Hepatocyte (in vitro differentiated cells): ENCODE measurements around the gene GP1BB. TPM values are rescaled to one million over a fixed set of nuclear protein-coding genes. Genes with fewer than 3 reads are reported as not detected.

Experiments used
- DNase-seq: peaks from one replicate; pipeline ENCODE4 v3.0.0-alpha.2; 2016; ENCODE audit warnings: low spot score
- H2AFZ ChIP-seq: fragments of 200-600 bp; sonication (generic); 2 replicates; pipeline ENCODE4 v1.6.0; 2016; ENCODE audit warnings: antibody characterized with exemption, mild to moderate bottlenecking
- H3K27ac ChIP-seq: fragments of 200-600 bp; sonication (generic); 2 replicates; pipeline ENCODE4 v1.5.1; 2016; ENCODE audit warnings: mild to moderate bottlenecking
- H3K27me3 ChIP-seq: fragments of 200-600 bp; sonication (generic); 2 replicates; pipeline ENCODE4 v1.6.1; 2016
- H3K36me3 ChIP-seq: fragments of 200-600 bp; sonication (generic); replicated peaks from 2 replicates; pipeline ENCODE4 v1.5.1; 2016; ENCODE audit warnings: low read depth; ENCODE audit not compliant: insufficient read depth
- H3K4me1 ChIP-seq: fragments of 200-600 bp; sonication (generic); 2 replicates; pipeline ENCODE4 v1.5.1; 2016; ENCODE audit warnings: mild to moderate bottlenecking, moderate library complexity; ENCODE audit not compliant: insufficient read depth
- H3K4me2 ChIP-seq: fragments of 200-600 bp; sonication (generic); 2 replicates; pipeline ENCODE4 v1.6.0; 2016
- H3K4me3 ChIP-seq: fragments of 200-600 bp; sonication (generic); 2 replicates; pipeline ENCODE4 v1.5.1; 2016; ENCODE audit warnings: mild to moderate bottlenecking
- H3K79me2 ChIP-seq: fragments of 200-600 bp; sonication (generic); 2 replicates; pipeline ENCODE4 v1.6.0; 2017; ENCODE audit warnings: mild to moderate bottlenecking
- H3K9me2 ChIP-seq: fragments of 200-600 bp; sonication (generic); replicated peaks from 2 replicates; pipeline ENCODE4 v1.6.0; 2017; ENCODE audit warnings: mild to moderate bottlenecking; ENCODE audit not compliant: insufficient read depth
- H3K9me3 ChIP-seq: fragments of 200-600 bp; sonication (generic); 2 replicates; pipeline ENCODE4 v1.5.1; 2016; ENCODE audit warnings: low read depth, mild to moderate bottlenecking
- H4K20me1 ChIP-seq: fragments of 200-600 bp; sonication (generic); 2 replicates; pipeline ENCODE4 v1.6.0; 2016; ENCODE audit warnings: mild to moderate bottlenecking; ENCODE audit not compliant: insufficient read depth, poor library complexity, severe bottlenecking
- CTCF ChIP-seq: fragments of 200-600 bp; sonication (generic); IDR thresholded peaks from 2 replicates; pipeline ENCODE4 v1.5.1; 2016; ENCODE audit warnings: antibody characterized with exemption, mild to moderate bottlenecking; ENCODE audit not compliant: poor library complexity
- EZH2 ChIP-seq: fragments of 200-600 bp; sonication (generic); IDR thresholded peaks from 2 replicates; pipeline ENCODE4 v1.6.1; 2016; ENCODE audit warnings: antibody characterized with exemption, mild to moderate bottlenecking, borderline replicate concordance
- EZH2phosphoT487 ChIP-seq: fragments of 200-600 bp; sonication (generic); IDR thresholded peaks from one replicate; pipeline ENCODE4 v1.6.1; 2018; ENCODE audit warnings: antibody characterized with exemption, mild to moderate bottlenecking, low read depth, moderate library complexity; ENCODE audit not compliant: unreplicated experiment, severe bottlenecking
- WGBS: methylation state at CpG from one replicate; pipeline ENCODE4 v1.1.6; 2016; ENCODE audit warnings: low lambda C conversion rate; ENCODE audit errors: missing lambda C conversion rate; 5-methylcytosine and 5-hydroxymethylcytosine counted together
- polyA plus RNA-seq: library from polyadenylated mRNA; unstranded; fragments of >200 nt; fragmentation: Nextera tagmentation; extraction: Ambion mirVana; gene quantifications from 2 replicates; pipeline ENCODE4 v1.2.1, GENCODE V29; 2016
- total RNA-seq: library from RNA; depleted of rRNA; stranded (reverse); fragments of >200 nt; gene quantifications from 2 replicates; pipeline ENCODE4 v1.2.3, GENCODE V29; 2014

The GP1BB gene
- total and polyA plus RNA-seq, 2 experiments from 2014 or later: 2.5 to 2.8 TPM

GRCh38 chr22:19749876-19750275 lies 26.5 kb downstream of the GP1BB start:
- H3K9me3 ChIP-seq: no peaks in the 10 kb centered on the region
- 93% methylated on average over 12 of the region's 12 CpGs for WGBS

GRCh38 chr22:19750507-19751490 lies 27.5 kb downstream of the GP1BB start:
- Histone ChIP-seq H3K79me2 (no peaks in the 10 kb centered on the region), H3K9me3 (no peaks in the 10 kb centered on the region), H3K27me3 (peaks cover 46% of the 10 kb centered on the region), H3K27ac (no peak overlapping the region), H3K9me2 (no peaks in the 10 kb centered on the region), H3K36me3 (no peaks in the 10 kb centered on the region), H3K4me3 (no peak overlapping the region), H2AFZ (no peak overlapping the region), H3K4me1 (peaks cover 4% of the 10 kb centered on the region), H3K4me2 (no peak overlapping the region), H4K20me1 (no peaks in the 10 kb centered on the region)
- no peak for TF ChIP-seq EZH2phosphoT487
- TF ChIP-seq EZH2: no peak
- no peak for TF ChIP-seq CTCF
- WGBS: 62% methylated on average over 18 of the region's 27 CpGs
- DNase-seq: no peak

More at GRCh38 chr22:19749876-19750275, 26.5 kb downstream of the GP1BB start:
- Histone ChIP-seq H3K4me1 (peaks cover 4% of the 10 kb centered on the region), H3K9me2 (no peaks in the 10 kb centered on the region), H4K20me1 (no peaks in the 10 kb centered on the region), H3K27me3 (peaks cover 37% of the 10 kb centered on the region), H3K4me3 (no peak overlapping the region), H3K36me3 (no peaks in the 10 kb centered on the region), H2AFZ (no peak overlapping the region), H3K27ac (no peak overlapping the region), H3K4me2 (no peak overlapping the region), H3K79me2 (no peaks in the 10 kb centered on the region)
- TF ChIP-seq EZH2 (no peak), CTCF (no peak), EZH2phosphoT487 (no peak)
- DNase-seq: no peak

- Histone ChIP-seq H3K27me3 (peaks cover 55% of the 10 kb centered on the region), H3K36me3 (no peaks in the 10 kb centered on the region), H2AFZ (no peak overlapping the region), H3K9me3 (no peaks in the 10 kb centered on the region), H3K79me2 (no peaks in the 10 kb centered on the region), H3K27ac (no peak overlapping the region), H4K20me1 (no peaks in the 10 kb centered on the region), H3K4me1 (peaks cover 5% of the 10 kb centered on the region), H3K9me2 (no peaks in the 10 kb centered on the region), H3K4me2 (no peak overlapping the region), H3K4me3 (no peak overlapping the region)
- DNase-seq: no peak
- TF ChIP-seq EZH2: no peak
- TF ChIP-seq CTCF: no peak
- no peak for TF ChIP-seq EZH2phosphoT487
- WGBS: 93% methylated on average over 14 of the region's 14 CpGs
These were observed 28.3 kb downstream of the GP1BB start for GRCh38 chr22:19751497-19752245.
